ENCODE results near the gene TIMD4.
A peak's percentile ranks its signal among the peaks of the same experiment; 100 is the strongest.
"Not testable (repeated sequence)": the region's sequence is repeated elsewhere in the genome, so short reads cannot be mapped to it uniquely, and the experiment has no call there.

The TIMD4 gene

GRCh38 chr5:156963125-156963524, at the start of gene TIMD4:
Gene TIMD4 (minus strand): TSS chr5:156963226. CDS start chr5:156963198, 28 bp downstream.
- no peak for DNase-seq

DNA sequence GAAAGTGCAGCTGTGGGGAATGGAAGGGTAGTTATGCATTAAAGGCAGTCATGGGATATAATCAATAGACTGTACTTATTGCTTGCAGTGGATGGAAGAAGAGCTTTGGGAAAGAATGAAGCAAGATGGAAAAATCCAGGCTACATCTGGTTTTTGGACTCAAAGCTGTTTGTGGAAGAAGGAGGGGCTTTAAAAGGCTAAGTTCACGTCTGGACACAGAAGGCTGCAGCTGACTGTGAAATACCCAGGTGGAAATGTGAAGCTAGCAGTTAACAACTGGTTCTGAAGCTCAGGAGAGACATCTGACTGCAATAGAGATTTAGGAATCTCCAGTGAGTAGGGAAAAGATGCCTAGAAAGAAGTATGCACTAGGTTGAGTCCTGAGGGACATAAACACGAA, 43.2 kb upstream of the TIMD4 start:
- no peak for DNase-seq

DNA sequence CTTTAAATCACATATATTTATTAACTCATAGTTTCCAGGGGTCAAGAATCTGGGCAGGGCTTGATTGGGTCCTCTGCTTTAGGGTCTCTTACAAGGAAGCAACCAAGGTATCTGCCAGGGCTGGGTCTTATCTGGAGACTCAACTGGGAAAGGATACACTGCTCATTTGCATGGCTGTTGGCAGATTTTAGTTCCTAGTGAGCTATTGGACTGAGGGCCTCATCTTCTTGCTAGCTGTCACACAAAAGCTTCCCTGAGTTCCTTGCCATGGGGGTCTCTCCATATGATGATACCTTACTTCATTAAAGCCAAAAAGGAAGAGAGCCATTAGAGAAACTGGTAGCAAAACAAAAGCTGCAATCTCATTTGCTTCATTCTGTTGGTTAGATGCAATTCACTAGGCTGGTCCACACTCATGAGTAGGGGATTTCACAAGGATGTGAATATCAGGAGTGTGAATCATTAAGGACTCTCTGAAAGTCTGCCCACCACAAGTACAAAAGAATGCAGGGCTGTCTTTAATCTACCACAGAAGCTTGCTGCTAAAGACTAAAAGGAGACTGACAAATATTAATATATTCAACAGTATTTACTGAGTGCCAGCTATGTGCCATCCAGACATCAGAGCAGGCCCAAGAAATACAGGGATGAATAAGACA, 42.0 kb upstream of the TIMD4 start:
- no peak for DNase-seq

DNA sequence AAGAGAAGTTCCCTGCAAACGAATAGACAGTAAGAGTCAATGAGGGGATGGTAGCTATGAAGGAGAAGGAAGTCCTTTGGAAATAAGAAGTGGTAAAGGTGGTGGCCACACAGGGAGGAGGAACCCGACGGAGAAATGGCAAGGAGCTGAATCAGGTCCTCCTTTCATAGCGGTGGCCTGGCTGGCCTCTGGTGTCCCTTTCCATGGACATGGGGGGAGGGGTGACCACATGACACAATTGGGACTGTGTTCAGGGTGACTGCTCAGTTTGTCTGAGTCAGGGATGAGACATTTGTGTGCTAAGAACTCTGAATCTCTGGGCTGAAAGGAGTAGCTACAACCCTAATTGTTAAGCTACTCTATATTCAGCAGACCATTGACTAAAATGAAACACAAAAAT, 28.7 kb upstream of the TIMD4 start:
- no peak for DNase-seq

DNA sequence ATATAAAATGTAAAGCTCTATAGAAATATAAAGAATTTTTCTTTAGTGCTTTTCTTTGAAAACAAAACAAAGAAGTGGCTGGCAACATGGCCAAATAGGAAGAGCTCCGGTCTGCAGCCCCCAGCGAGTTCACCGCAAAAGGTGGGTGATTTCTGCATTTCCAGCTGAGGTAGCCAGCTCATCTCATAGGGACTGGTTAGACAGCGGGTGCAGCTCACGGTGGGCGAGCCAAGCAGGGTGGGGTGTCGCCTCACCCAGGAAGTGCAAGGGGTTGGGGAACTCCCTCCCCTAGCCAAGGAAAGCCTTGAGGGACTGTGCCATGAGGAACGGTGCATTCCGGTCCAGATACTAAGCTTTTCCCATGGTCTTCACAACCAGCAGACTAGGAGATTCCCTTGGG, 21.0 kb upstream of the TIMD4 start:
- no peak for DNase-seq

- DNase-seq, result no peak
Measured at GRCh38 chr5:156981481-156981880, 18.5 kb upstream of the TIMD4 start.

GRCh38 chr5:156974328-156974727, 11.3 kb upstream of the TIMD4 start:
- no peak for DNase-seq

- DNase-seq, result no peak
Measured at GRCh38 chr5:156971848-156972525, 9.0 kb upstream of the TIMD4 start.

DNA sequence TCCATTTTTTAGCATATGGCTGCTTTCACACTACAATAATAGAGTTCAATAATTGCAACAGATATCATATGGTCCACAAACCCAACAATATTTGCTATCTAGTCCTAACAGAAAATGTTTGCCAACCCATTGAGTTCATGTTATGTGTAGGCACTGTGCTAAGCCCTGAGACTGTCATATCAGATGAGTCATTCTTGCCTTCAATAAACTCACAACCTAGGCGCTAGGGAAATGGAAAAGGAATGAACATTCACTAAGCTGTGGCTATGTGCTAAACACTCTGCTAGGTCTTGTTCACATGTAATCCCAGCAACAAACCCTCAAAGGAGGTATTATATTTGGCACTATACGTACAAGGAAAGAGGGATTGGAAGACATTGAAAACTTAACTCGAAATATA, 8.4 kb upstream of the TIMD4 start:
- no peak for DNase-seq

DNA sequence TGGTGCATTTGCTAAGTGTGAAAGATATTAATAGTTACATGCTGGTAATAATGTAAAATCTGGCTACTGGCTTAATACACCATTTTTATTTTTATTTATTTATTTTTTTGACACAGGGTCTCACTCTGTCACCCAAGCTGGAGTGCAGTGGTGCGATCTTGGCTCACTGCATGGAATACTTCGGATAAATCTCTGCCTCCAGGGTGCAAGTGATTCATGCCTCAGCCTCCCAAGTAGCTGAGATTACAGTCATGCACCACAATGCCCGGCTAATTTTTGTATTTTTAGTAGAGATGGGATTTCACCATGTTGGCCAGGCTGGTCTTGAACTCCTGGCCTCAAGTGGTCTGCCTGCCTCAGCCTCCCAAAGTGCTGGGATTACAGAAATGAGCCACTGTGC, 4.4 kb upstream of the TIMD4 start:
- DNase-seq, result not testable (repeated sequence)

- no peak for DNase-seq
Measured at GRCh38 chr5:156956321-156956720, 6.7 kb downstream of the TIMD4 start.

DNA sequence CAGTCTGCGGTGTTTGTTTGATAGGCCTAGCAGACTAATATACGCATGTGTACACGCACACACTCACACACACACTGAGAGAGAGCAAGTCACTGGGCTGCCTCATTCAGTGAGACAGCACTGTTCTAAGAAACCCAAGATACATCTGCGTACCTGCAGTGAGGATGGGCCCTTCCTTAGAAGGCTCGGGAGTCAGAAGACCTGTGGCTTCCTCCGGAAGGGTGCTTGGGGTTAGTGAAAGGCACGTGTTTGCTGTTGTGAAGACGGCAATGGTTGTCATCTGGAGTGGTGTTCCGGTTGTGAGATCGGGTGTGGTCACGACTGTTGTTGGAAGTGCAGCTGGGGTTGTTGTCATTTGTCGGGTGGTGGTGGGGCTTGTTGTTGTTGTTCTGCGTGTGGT, 11.7 kb downstream of the TIMD4 start:
- DNase-seq, result no peak

GRCh38 chr5:156950716-156951115, 12.3 kb downstream of the TIMD4 start:
- no peak for DNase-seq

DNA sequence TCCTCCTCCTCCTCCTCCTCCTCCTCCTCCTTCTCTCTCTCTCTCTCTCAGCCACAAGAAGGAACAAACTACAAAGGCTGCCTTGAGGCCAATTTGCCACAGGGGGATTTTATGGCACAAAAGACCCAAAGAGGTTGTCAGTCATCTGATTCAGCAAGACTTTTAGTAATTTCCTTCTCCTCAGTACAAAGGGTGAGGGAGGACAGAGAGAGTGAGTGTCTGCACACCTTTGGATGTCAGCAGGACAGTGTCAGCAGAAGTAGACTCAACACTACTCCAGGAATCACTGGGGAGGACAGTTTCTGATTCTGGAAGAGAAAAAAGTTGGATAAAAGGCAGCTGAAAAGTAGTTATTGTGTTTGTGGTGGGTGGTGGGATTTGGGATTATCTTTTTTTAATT, 13.6 kb downstream of the TIMD4 start:
- DNase-seq, result no peak

- no peak for DNase-seq
Measured at GRCh38 chr5:156947925-156948324, 15.1 kb downstream of the TIMD4 start.

DNA sequence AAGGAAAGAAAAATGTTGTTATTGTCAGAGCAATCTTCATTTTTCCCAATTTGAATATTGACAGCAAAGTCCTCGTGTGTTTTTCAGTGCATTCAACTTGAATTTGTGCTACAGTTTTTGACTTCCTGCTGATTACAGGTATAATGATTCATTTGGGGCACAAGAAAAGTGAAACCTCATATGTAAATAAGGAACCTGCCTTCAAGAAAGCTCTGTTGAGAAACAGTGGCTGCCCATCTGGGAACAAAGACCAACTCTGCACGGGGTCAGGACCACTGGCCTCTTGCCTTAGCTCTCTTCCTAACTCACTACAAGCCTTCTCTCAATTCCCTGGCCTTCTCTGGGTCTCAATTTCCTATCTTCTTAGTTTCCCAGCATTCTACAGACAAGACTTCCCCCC, 21.0 kb downstream of the TIMD4 start:
- DNase-seq, result peak; percentile 17

DNA sequence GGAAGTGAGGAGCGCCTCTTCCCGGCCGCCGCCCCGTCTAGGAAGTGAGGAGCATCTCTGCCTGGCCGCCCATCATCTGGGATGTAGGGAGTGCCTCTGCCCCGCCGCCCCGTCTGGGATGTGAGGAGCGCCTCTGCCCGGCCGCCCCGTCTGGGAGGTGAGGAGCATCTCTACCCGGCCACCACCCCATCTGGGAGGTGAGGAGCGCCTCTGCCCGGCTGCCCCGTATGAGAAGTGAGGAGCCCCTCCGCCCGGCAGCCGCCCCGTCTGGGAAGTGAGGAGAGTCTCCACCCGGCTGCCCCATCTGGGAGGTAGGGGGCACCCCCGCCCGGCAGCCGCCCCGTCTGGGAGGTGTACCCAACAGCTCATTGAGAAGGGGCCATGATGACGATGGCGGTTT, 22.6 kb downstream of the TIMD4 start:
- DNase-seq, result not testable (repeated sequence)

- DNase-seq, result peak; percentile 22
Measured at GRCh38 chr5:156936972-156937371, 26.1 kb downstream of the TIMD4 start.

GRCh38 chr5:156934450-156935211, 28.4 kb downstream of the TIMD4 start:
- peak; percentile 68 for DNase-seq

DNA sequence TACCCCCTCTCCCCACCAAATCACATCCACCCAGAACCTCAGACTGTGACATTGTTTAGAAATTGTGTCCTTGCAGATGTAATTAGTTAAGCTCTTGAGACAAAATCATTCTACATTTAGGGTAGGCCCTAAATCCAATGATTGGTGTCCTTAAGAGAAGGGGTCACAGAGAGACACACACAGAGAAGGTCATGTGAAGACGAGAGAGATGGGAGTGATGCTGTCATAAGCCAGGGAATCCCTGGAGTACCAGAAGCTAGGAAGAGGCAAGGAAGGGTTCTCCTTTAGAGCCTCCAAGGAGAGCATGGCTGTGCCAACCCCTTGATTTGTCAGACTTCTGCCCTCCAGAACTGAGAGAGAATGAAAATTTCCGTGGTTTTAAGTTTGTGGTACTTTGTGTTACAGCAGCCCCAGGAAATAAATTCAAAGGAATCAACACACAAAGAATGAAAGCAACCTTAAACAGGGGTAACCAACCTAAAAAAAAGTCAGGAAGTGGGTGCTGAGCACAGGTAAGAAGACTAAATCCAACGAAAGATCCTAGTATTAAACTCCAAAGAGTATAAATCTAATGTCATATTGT, 33.6 kb downstream of the TIMD4 start:
- DNase-seq, result no peak

DNA sequence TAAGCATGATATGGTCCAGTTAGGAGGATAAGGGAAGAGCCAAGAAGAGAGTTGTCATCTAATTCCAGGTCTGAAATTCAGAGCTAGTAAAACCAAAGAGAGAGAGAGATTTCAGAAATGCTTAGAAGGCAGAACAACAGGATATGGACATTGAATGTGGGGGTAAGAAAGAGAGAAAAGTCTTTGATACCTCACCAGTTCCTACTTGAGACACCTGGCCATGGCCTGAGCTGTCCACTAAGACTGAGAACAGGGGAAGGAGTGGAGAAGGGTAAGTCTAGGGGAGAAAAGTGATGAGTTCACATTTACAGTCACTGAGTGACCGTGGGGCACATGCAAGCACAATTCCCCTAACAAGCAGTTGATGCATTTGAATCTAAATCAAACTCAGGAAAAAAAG, 35.5 kb downstream of the TIMD4 start:
- no peak for DNase-seq

DNA sequence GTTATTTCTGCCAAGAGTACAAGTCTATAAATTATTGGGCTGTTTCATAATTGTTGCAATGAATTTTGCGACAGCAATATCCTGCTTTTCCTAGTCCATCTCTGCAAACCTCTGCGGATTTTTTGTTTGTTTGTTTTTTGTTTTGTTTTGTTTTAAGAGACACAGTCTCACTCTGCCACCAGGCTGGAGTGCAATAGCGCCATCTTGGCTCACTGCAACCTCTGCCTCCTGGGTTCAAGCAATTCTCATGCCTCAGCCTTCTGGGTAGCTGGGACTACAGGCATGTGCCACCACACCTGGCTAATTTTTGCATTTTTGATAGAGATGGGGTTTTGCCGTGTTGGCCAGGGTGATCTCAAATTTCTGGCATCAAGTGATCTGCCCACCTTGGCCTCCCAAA, 37.3 kb downstream of the TIMD4 start:
- DNase-seq, result not testable (repeated sequence)

- no peak for DNase-seq
Measured at GRCh38 chr5:156922207-156922792, 40.7 kb downstream of the TIMD4 start.
